ENCODE results near the gene ERBB2.

ERBB2 gene

DNA sequence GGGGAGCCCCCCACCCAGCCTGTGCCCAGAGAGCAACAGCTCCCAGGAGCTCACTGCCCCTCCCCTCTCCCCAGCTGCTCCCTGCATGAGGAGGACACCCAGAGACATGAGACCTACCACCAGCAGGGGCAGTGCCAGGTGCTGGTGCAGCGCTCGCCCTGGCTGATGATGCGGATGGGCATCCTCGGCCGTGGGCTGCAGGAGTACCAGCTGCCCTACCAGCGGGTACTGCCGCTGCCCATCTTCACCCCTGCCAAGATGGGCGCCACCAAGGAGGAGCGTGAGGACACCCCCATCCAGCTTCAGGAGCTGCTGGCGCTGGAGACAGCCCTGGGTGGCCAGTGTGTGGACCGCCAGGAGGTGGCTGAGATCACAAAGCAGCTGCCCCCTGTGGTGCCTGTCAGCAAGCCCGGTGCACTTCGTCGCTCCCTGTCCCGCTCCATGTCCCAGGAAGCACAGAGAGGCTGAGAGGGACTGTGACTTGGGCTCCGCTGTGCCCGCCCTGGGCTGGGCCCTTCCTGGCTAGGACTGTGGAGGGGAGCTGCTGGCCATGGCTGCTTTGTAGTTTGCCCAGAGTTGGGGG lies 34.1 kb upstream of the ERBB2 start:
- Histone ChIP-seq H3K27me3 (ENCODE audit: control insufficient read depth, insufficient read depth, low read length, poor library complexity, severe bottlenecking) (peaks cover 53% of the 10 kb centered on the region), H3K27ac (ENCODE audit: insufficient read depth, low read depth, low read length, poor library complexity, severe bottlenecking) (no peak overlapping the region), H3K4me1 (ENCODE audit: control insufficient read depth, insufficient read depth, low read length) (peaks cover 26% of the 10 kb centered on the region)

DNA sequence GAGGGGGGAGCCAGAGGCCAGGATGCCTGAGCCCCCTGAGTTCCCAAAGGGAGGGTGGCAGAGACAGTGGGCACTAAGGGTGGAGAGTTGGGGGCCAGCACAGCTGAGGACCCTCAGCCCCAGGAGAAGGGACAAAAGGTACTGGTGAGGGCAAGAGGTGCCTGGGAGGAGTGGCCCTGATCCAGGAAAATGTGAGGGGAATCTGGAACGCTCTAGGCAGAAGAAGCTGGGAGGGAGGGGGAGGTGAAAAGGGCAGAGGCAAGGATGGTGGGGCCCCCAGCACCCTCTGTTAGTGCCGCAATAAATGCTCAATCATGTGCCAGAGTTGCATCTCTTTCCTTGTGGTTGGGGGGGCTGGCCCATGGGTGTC lies 33.6 kb upstream of the ERBB2 start:
- no peak overlapping the region for H3K27ac ChIP-seq (ENCODE audit: insufficient read depth, low read depth, low read length, poor library complexity, severe bottlenecking)
- H3K27me3 ChIP-seq (ENCODE audit: control insufficient read depth, insufficient read depth, low read length, poor library complexity, severe bottlenecking): peaks cover 55% of the 10 kb centered on the region
- H3K4me3 ChIP-seq (ENCODE audit: insufficient read depth, low read depth, low read length): no peak overlapping the region
- peaks cover 22% of the 10 kb centered on the region for H3K4me1 ChIP-seq (ENCODE audit: control insufficient read depth, insufficient read depth, low read length)
- no peaks in the 10 kb centered on the region for H3K9me3 ChIP-seq (ENCODE audit: control insufficient read depth, low read length)
- H3K36me3 ChIP-seq (ENCODE audit: control insufficient read depth, insufficient read depth, low read length): no peaks in the 10 kb centered on the region
- 62 to 69% methylated on average over 2 of the region's 2 CpGs for WGBS, 2 experiments

More for the DNA sequence above, 34.1 kb upstream of the ERBB2 start:
- Histone ChIP-seq H3K4me3 (ENCODE audit: insufficient read depth, low read depth, low read length) (no peak overlapping the region), H3K36me3 (ENCODE audit: control insufficient read depth, insufficient read depth, low read length) (no peaks in the 10 kb centered on the region), H3K9me3 (ENCODE audit: control insufficient read depth, low read length) (no peaks in the 10 kb centered on the region)
- 72 to 75% methylated on average over 17 of the region's 17 CpGs for WGBS, 2 experiments

GRCh38 chr17:39666601-39667261 lies 33.1 kb upstream of the ERBB2 start:
- Histone ChIP-seq H3K4me1 (ENCODE audit: control insufficient read depth, insufficient read depth, low read length) (peaks cover 17% of the 10 kb centered on the region), H3K9me3 (ENCODE audit: control insufficient read depth, low read length) (no peaks in the 10 kb centered on the region), H3K27me3 (ENCODE audit: control insufficient read depth, insufficient read depth, low read length, poor library complexity, severe bottlenecking) (peaks cover 58% of the 10 kb centered on the region), H3K4me3 (ENCODE audit: insufficient read depth, low read depth, low read length) (no peak overlapping the region), H3K27ac (ENCODE audit: insufficient read depth, low read depth, low read length, poor library complexity, severe bottlenecking) (no peak overlapping the region), H3K36me3 (ENCODE audit: control insufficient read depth, insufficient read depth, low read length) (no peaks in the 10 kb centered on the region)
- WGBS, 2 experiments: 79 to 80% methylated on average over 11 of the region's 11 CpGs

GRCh38 chr17:39667262-39667944 lies 32.5 kb upstream of the ERBB2 start:
- Histone ChIP-seq H3K9me3 (ENCODE audit: control insufficient read depth, low read length) (no peaks in the 10 kb centered on the region), H3K4me1 (ENCODE audit: control insufficient read depth, insufficient read depth, low read length) (peaks cover 17% of the 10 kb centered on the region), H3K4me3 (ENCODE audit: insufficient read depth, low read depth, low read length) (no peak overlapping the region), H3K36me3 (ENCODE audit: control insufficient read depth, insufficient read depth, low read length) (no peaks in the 10 kb centered on the region), H3K27me3 (ENCODE audit: control insufficient read depth, insufficient read depth, low read length, poor library complexity, severe bottlenecking) (peaks cover 58% of the 10 kb centered on the region), H3K27ac (ENCODE audit: insufficient read depth, low read depth, low read length, poor library complexity, severe bottlenecking) (no peak overlapping the region)
- WGBS, 2 experiments: 6 to 8% methylated on average over 49 of the region's 49 CpGs

- H3K27me3 ChIP-seq (ENCODE audit: control insufficient read depth, insufficient read depth, low read length, poor library complexity, severe bottlenecking): peaks cover 58% of the 10 kb centered on the region
- 1 to 2% methylated on average over 85 of the region's 85 CpGs for WGBS, 2 experiments
- H3K4me3 ChIP-seq (ENCODE audit: insufficient read depth, low read depth, low read length): peak within 1 kb of the TSS; percentile 28
- no peaks in the 10 kb centered on the region for H3K9me3 ChIP-seq (ENCODE audit: control insufficient read depth, low read length)
- H3K36me3 ChIP-seq (ENCODE audit: control insufficient read depth, insufficient read depth, low read length): no peaks in the 10 kb centered on the region
- H3K4me1 ChIP-seq (ENCODE audit: control insufficient read depth, insufficient read depth, low read length): peaks cover 17% of the 10 kb centered on the region
- no peak within 1 kb of the TSS for H3K27ac ChIP-seq (ENCODE audit: insufficient read depth, low read depth, low read length, poor library complexity, severe bottlenecking)
Measured at GRCh38 chr17:39667945-39668924, 31.6 kb upstream of the ERBB2 start, which contains the start of gene PNMT. Gene PNMT, plus strand, starts transcription at chr17:39668453. Its CDS starts 23 bp downstream, at chr17:39668476.

DNA sequence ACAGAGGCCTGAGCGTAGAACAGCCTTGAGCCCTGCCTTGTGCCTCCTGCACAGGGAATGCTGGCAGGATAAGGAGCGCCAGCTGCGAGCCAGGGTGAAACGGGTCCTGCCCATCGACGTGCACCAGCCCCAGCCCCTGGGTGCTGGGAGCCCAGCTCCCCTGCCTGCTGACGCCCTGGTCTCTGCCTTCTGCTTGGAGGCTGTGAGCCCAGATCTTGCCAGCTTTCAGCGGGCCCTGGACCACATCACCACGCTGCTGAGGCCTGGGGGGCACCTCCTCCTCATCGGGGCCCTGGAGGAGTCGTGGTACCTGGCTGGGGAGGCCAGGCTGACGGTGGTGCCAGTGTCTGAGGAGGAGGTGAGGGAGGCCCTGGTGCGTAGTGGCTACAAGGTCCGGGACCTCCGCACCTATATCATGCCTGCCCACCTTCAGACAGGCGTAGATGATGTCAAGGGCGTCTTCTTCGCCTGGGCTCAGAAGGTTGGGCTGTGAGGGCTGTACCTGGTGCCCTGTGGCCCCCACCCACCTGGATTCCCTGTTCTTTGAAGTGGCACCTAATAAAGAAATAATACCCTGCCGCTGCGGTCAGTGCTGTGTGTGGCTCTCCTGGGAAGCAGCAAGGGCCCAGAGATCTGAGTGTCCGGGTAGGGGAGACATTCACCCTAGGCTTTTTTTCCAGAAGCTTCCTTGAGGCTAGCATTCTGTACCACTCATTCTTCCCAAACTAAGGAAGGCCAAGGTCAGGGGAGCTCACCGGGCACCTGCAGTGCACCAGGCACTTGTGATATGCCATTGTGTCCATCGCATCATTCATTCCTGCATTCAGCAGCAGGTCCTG lies 29.7 kb upstream of the ERBB2 start:
- H3K4me3 ChIP-seq (ENCODE audit: insufficient read depth, low read depth, low read length): no peak overlapping the region
- H3K4me1 ChIP-seq (ENCODE audit: control insufficient read depth, insufficient read depth, low read length): peaks cover 8% of the 10 kb centered on the region
- H3K9me3 ChIP-seq (ENCODE audit: control insufficient read depth, low read length): no peaks in the 10 kb centered on the region
- WGBS, 2 experiments: 93 to 95% methylated on average over 23 of the region's 23 CpGs
- H3K27me3 ChIP-seq (ENCODE audit: control insufficient read depth, insufficient read depth, low read length, poor library complexity, severe bottlenecking): peaks cover 58% of the 10 kb centered on the region
- H3K27ac ChIP-seq (ENCODE audit: insufficient read depth, low read depth, low read length, poor library complexity, severe bottlenecking): no peak overlapping the region
- no peaks in the 10 kb centered on the region for H3K36me3 ChIP-seq (ENCODE audit: control insufficient read depth, insufficient read depth, low read length)

DNA sequence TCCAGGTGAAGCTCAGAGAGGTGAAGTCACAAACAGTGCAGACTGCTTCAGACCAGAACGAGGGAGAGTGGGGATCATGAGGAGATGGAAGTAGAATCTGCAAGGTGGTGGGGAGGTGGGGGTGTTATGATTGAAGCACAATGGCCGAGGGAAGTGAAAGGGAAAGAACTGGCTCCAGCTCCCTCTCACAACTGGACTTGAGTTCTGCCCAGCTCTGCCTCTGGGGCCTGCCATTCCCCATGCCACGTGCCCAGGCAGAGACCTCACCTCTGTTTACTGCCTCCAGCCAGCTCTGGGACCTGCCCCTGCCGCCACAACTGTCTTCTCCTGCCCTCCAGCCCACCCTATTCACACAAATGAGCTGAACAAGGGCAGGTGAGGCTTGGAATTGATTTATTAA lies 29.1 kb upstream of the ERBB2 start:
- H3K4me1 ChIP-seq (ENCODE audit: control insufficient read depth, insufficient read depth, low read length): peaks cover 8% of the 10 kb centered on the region
- H3K36me3 ChIP-seq (ENCODE audit: control insufficient read depth, insufficient read depth, low read length): no peaks in the 10 kb centered on the region
- WGBS, 2 experiments: 82 to 84% methylated on average over 4 of the region's 4 CpGs
- no peak overlapping the region for H3K27ac ChIP-seq (ENCODE audit: insufficient read depth, low read depth, low read length, poor library complexity, severe bottlenecking)
- H3K4me3 ChIP-seq (ENCODE audit: insufficient read depth, low read depth, low read length): no peak overlapping the region
- H3K27me3 ChIP-seq (ENCODE audit: control insufficient read depth, insufficient read depth, low read length, poor library complexity, severe bottlenecking): peaks cover 55% of the 10 kb centered on the region
- H3K9me3 ChIP-seq (ENCODE audit: control insufficient read depth, low read length): no peaks in the 10 kb centered on the region

- WGBS, 2 experiments: 80 to 81% methylated on average over 19 of the region's 19 CpGs
- H3K4me1 ChIP-seq (ENCODE audit: control insufficient read depth, insufficient read depth, low read length): peaks cover 3% of the 10 kb centered on the region
- H3K27ac ChIP-seq (ENCODE audit: insufficient read depth, low read depth, low read length, poor library complexity, severe bottlenecking): no peak overlapping the region
- H3K4me3 ChIP-seq (ENCODE audit: insufficient read depth, low read depth, low read length): no peak overlapping the region
- peaks cover 43% of the 10 kb centered on the region for H3K27me3 ChIP-seq (ENCODE audit: control insufficient read depth, insufficient read depth, low read length, poor library complexity, severe bottlenecking)
- H3K9me3 ChIP-seq (ENCODE audit: control insufficient read depth, low read length): no peaks in the 10 kb centered on the region
- H3K36me3 ChIP-seq (ENCODE audit: control insufficient read depth, insufficient read depth, low read length): no peaks in the 10 kb centered on the region
Measured at GRCh38 chr17:39671651-39672521, 28.0 kb upstream of the ERBB2 start.
